Measurements from ENCODE around the gene SLC9A1.

SLC9A1 gene

DNA sequence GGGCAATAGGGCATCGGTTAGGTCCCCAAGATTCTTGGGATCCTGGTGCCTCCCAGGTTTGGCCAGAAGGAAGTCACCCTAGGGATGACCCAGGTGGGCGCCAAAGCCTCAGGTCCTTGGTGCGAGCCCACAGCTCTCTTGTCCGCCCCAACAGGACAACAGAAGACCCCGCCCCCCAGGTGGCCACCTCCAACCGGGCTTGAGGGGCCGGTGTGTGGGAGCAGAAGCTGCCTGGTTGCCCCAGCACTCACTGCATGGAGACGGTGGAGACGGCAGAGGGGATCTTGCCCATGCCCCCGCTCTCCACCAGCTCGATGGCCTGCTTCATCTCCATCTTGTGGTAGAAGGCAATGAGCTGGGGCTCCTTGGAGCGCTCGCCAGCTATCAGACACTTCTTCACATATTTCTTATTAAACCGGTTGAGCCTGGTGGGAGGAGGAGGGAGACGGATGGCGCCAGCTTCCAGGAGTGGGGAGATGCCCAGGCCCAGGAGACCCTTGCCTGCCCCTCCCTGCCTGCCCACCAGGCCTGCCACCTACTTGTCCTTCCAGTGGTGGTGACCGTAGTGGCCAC, 52.7 kb downstream of the SLC9A1 start:
- peaks cover 25% of the 10 kb centered on the region for H3K4me1 ChIP-seq (ENCODE audit: low read length)
- no peaks in the 10 kb centered on the region for H4K20me1 ChIP-seq (ENCODE audit: insufficient read depth, low read length)
- H3K36me3 ChIP-seq (replicated peaks; ENCODE audit: low read depth, low read length): no peaks in the 10 kb centered on the region
- no peaks in the 10 kb centered on the region for H3K27me3 ChIP-seq (ENCODE audit: low read depth, low read length)
- no peaks in the 10 kb centered on the region for H3K79me2 ChIP-seq (ENCODE audit: low read length)
- H2AFZ ChIP-seq (ENCODE audit: low read depth, low read length): no peak overlapping the region
- no peak overlapping the region for H3K4me3 ChIP-seq (ENCODE audit: low read length)
- TF ChIP-seq, protein P1, sequence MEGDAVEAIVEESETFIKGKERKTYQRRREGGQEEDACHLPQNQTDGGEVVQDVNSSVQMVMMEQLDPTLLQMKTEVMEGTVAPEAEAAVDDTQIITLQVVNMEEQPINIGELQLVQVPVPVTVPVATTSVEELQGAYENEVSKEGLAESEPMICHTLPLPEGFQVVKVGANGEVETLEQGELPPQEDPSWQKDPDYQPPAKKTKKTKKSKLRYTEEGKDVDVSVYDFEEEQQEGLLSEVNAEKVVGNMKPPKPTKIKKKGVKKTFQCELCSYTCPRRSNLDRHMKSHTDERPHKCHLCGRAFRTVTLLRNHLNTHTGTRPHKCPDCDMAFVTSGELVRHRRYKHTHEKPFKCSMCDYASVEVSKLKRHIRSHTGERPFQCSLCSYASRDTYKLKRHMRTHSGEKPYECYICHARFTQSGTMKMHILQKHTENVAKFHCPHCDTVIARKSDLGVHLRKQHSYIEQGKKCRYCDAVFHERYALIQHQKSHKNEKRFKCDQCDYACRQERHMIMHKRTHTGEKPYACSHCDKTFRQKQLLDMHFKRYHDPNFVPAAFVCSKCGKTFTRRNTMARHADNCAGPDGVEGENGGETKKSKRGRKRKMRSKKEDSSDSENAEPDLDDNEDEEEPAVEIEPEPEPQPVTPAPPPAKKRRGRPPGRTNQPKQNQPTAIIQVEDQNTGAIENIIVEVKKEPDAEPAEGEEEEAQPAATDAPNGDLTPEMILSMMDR (IDR thresholded peaks at IDR 0.05; ENCODE audit: low read depth, low read length): no peak
- no peak for TF ChIP-seq EZH2phosphoT487 (IDR thresholded peaks at IDR 0.05; ENCODE audit: low read depth)
- no peaks in the 10 kb centered on the region for H3K9me3 ChIP-seq (ENCODE audit: insufficient read depth, low read length)
- no peak overlapping the region for H3K9ac ChIP-seq (ENCODE audit: low read length)
- no peak overlapping the region for H3K27ac ChIP-seq (ENCODE audit: low read length)
- no peak overlapping the region for H3K4me2 ChIP-seq (ENCODE audit: low read length)

DNA sequence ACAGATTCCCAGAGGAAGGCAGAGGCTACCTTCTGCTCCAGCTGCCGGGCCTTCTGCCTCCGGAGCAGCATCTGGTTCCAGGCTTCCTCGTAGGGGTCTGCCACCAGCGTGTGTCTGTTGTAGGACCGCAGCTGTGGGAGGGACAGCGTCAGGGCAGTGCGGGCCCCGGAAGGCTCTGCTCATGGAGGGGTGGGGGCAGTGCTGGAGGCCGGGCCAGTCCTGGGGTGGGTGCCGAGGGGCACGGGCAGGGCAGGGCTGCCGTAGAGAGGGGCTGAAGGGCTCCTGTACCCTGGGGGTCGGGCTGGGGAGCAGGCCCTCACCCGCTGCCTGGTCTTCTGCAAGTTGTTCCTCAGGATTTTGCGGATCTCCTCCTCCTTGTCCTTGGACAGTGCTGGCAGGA, 53.2 kb downstream of the SLC9A1 start:
- H3K9ac ChIP-seq (ENCODE audit: low read length): no peak overlapping the region
- no peak overlapping the region for H3K4me2 ChIP-seq (ENCODE audit: low read length)
- H3K36me3 ChIP-seq (replicated peaks; ENCODE audit: low read depth, low read length): no peaks in the 10 kb centered on the region
- no peaks in the 10 kb centered on the region for H3K9me3 ChIP-seq (ENCODE audit: insufficient read depth, low read length)
- H4K20me1 ChIP-seq (ENCODE audit: insufficient read depth, low read length): no peaks in the 10 kb centered on the region
- H2AFZ ChIP-seq (ENCODE audit: low read depth, low read length): no peak overlapping the region
- no peak overlapping the region for H3K27ac ChIP-seq (ENCODE audit: low read length)
- no peak for TF ChIP-seq EZH2phosphoT487 (IDR thresholded peaks at IDR 0.05; ENCODE audit: low read depth)
- TF ChIP-seq, protein P1 (IDR thresholded peaks at IDR 0.05; ENCODE audit: low read depth, low read length): no peak
- peaks cover 22% of the 10 kb centered on the region for H3K4me1 ChIP-seq (ENCODE audit: low read length)
- no peak overlapping the region for H3K4me3 ChIP-seq (ENCODE audit: low read length)
- H3K79me2 ChIP-seq (ENCODE audit: low read length): no peaks in the 10 kb centered on the region
- no peaks in the 10 kb centered on the region for H3K27me3 ChIP-seq (ENCODE audit: low read depth, low read length)

DNA sequence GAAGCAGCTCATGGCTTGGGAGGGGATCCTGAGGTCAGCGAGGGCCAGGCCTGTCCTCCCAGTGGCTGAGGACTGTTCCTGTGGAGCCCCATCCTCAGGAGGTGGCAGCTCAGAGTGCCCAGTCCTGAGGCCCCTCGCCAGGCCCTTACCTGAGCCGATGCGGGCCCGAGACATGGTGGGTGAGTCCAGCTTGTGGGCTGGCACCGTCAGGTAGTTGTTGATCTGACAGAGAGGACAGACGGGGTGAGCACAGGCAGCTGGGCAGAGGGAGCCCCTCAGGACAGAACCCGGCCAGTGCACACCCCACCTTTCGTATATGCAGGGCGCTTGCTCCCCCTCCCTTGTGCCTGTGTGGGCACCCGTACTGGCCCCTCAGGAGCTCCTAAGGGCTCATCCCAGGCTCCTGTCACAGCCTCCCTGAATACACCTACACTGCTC, 53.9 kb downstream of the SLC9A1 start:
- Histone ChIP-seq H3K27me3 (ENCODE audit: low read depth, low read length) (no peaks in the 10 kb centered on the region), H3K4me2 (ENCODE audit: low read length) (no peak overlapping the region), H3K9ac (ENCODE audit: low read length) (no peak overlapping the region), H3K9me3 (ENCODE audit: insufficient read depth, low read length) (no peaks in the 10 kb centered on the region), H3K79me2 (ENCODE audit: low read length) (no peaks in the 10 kb centered on the region), H3K36me3 (replicated peaks; ENCODE audit: low read depth, low read length) (no peaks in the 10 kb centered on the region), H3K27ac (ENCODE audit: low read length) (no peak overlapping the region), H4K20me1 (ENCODE audit: insufficient read depth, low read length) (no peaks in the 10 kb centered on the region), H2AFZ (ENCODE audit: low read depth, low read length) (no peak overlapping the region), H3K4me1 (ENCODE audit: low read length) (peaks cover 15% of the 10 kb centered on the region), H3K4me3 (ENCODE audit: low read length) (no peak overlapping the region)
- TF ChIP-seq, protein P1 (IDR thresholded peaks at IDR 0.05; ENCODE audit: low read depth, low read length): no peak
- no peak for TF ChIP-seq EZH2phosphoT487 (IDR thresholded peaks at IDR 0.05; ENCODE audit: low read depth)

DNA sequence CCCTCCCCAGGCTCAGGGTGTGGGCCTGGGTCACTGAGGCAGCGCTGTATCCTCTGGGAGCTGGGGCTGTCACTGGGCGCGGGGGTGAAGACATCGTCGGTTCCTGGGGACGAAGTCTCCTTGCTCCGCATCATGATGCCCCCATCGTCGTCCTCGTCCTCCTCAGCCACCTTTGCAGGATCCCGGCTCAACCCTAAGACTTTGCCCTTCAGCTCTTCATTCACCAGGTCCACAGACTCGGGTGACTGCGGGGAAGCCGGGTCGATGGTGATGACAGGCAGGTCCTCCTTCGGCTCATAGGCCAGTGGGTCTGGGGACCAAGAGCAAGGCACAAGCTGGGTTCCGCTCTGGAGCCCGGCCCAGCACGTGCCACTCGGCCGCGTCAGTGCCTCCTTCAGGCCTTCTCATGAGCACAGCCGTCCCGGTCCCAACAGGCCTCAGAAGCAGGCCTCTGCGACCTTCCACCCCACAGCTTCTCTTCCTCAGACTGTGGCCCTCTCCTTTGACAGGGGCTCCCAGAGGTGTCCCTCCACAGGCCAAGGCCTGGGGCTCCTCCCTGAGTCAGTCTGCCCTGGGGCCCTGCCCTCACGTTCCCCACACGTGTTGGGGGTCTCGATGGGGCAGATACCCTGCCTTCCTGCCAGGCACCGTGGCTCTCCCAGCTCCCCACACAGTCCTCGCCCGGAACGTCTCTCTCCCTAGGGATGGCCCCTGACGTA, 54.4 kb downstream of the SLC9A1 start:
- Histone ChIP-seq H3K9me3 (ENCODE audit: insufficient read depth, low read length) (no peaks in the 10 kb centered on the region), H2AFZ (ENCODE audit: low read depth, low read length) (no peak overlapping the region), H3K4me1 (ENCODE audit: low read length) (peaks cover 10% of the 10 kb centered on the region), H3K27ac (ENCODE audit: low read length) (no peak overlapping the region), H3K9ac (ENCODE audit: low read length) (no peak overlapping the region), H3K79me2 (ENCODE audit: low read length) (no peaks in the 10 kb centered on the region), H3K27me3 (ENCODE audit: low read depth, low read length) (no peaks in the 10 kb centered on the region), H3K4me3 (ENCODE audit: low read length) (no peak overlapping the region), H3K36me3 (replicated peaks; ENCODE audit: low read depth, low read length) (no peaks in the 10 kb centered on the region), H3K4me2 (ENCODE audit: low read length) (no peak overlapping the region), H4K20me1 (ENCODE audit: insufficient read depth, low read length) (no peaks in the 10 kb centered on the region)
- TF ChIP-seq, protein P1 (IDR thresholded peaks at IDR 0.05; ENCODE audit: low read depth, low read length): no peak
- no peak for TF ChIP-seq EZH2phosphoT487 (IDR thresholded peaks at IDR 0.05; ENCODE audit: low read depth)
